Type B pancreatic cell (in vitro differentiated cells): ENCODE results near the gene CDC42BPA. TPM values are rescaled to one million over a fixed set of nuclear protein-coding genes. Genes with fewer than 3 reads are reported as not detected.

Experiments
- DNase-seq: peaks from one replicate; pipeline ENCODE4 v3.0.0; 2021; ENCODE audit warnings: mixed read lengths; ENCODE audit not compliant: unreplicated experiment; ENCODE audit errors: extremely low spot score
- H3K27ac Mint-ChIP-seq: 2 replicates; pipeline ENCODE4 v1.8.0; 2021; ENCODE audit warnings: mild to moderate bottlenecking, mixed read lengths
- H3K27me3 Mint-ChIP-seq: 2 replicates; pipeline ENCODE4 v1.8.0; 2021; ENCODE audit warnings: mixed read lengths
- H3K36me3 Mint-ChIP-seq: 2 replicates; pipeline ENCODE4 v1.8.0; 2021; ENCODE audit warnings: mixed read lengths
- H3K4me1 Mint-ChIP-seq: one replicate; pipeline ENCODE4 v1.8.0; 2021; ENCODE audit warnings: mixed read lengths; ENCODE audit not compliant: unreplicated experiment
- H3K4me3 Mint-ChIP-seq: 2 replicates; pipeline ENCODE4 v1.8.0; 2021; ENCODE audit warnings: mild to moderate bottlenecking, mixed read lengths
- H3K9me3 Mint-ChIP-seq: 2 replicates; pipeline ENCODE4 v1.8.0; 2021; ENCODE audit warnings: mixed read lengths
- total RNA-seq: library from RNA; stranded (reverse); gene quantifications from 2 replicates; pipeline ENCODE4 v1.2.1, GENCODE V29; 2021; ENCODE audit warnings: low replicate concordance
- TF ChIP-seq, protein P1 (sequence below): fragments of 200-600 bp; sonication (generic); conservative IDR thresholded peaks from 2 replicates; pipeline ENCODE4 v1.5.0; 2021; ENCODE audit warnings: antibody characterized with exemption, mild to moderate bottlenecking

CDC42BPA gene
- total RNA-seq, 1 donor from 2014 or later = 33.8 TPM

DNA sequence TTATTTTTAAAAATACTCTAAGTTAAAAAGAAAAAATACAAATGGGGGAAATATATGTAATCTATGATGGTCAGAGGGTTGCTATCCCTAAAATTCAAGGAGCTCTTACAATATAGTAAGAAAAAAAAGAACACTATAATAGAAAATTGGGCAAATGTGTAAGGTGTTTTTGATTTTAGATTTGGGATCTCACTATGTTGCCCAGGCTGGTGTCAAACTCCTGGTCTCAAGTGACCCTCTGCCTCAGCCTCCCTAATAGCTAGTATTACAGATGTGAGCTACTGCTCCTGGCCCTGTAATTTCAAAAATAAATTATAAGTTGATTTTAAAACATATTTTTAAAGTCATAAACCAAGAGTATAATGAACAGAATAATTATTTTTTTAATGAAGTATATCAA, 45.9 kb downstream of the CDC42BPA start:
- Mint-ChIP-seq H3K36me3 (peaks cover 3% of the 10 kb centered on the region), H3K27ac (no peak overlapping the region), H3K4me1 (no peaks in the 10 kb centered on the region), H3K9me3 (peaks cover 5% of the 10 kb centered on the region), H3K27me3 (no peaks in the 10 kb centered on the region), H3K4me3 (no peak overlapping the region)
- no peak for DNase-seq
- TF ChIP-seq, protein P1, sequence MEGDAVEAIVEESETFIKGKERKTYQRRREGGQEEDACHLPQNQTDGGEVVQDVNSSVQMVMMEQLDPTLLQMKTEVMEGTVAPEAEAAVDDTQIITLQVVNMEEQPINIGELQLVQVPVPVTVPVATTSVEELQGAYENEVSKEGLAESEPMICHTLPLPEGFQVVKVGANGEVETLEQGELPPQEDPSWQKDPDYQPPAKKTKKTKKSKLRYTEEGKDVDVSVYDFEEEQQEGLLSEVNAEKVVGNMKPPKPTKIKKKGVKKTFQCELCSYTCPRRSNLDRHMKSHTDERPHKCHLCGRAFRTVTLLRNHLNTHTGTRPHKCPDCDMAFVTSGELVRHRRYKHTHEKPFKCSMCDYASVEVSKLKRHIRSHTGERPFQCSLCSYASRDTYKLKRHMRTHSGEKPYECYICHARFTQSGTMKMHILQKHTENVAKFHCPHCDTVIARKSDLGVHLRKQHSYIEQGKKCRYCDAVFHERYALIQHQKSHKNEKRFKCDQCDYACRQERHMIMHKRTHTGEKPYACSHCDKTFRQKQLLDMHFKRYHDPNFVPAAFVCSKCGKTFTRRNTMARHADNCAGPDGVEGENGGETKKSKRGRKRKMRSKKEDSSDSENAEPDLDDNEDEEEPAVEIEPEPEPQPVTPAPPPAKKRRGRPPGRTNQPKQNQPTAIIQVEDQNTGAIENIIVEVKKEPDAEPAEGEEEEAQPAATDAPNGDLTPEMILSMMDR = no peak

DNA sequence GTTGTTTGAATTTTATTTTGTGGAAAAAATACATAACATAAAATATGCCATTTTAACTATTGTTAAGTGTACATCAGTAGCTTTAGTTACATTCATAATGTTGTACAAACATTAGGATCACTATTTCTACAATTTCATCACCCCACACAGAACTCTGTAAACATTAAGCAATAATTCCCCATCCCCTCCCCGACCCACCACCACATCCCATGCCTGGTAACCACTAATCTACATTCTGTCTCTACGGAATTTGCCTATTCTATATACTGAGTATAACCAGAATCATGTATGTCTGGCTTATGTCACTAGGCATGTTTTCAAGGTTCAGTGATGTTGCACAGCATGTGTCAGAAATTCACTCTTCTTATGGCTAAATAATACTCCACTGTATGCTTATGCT, 47.7 kb downstream of the CDC42BPA start:
- peaks cover 3% of the 10 kb centered on the region for H3K36me3 Mint-ChIP-seq
- H3K27me3 Mint-ChIP-seq = no peaks in the 10 kb centered on the region
- DNase-seq = no peak
- TF ChIP-seq, protein P1 = no peak
- H3K9me3 Mint-ChIP-seq = peaks cover 5% of the 10 kb centered on the region
- no peaks in the 10 kb centered on the region for H3K4me1 Mint-ChIP-seq
- no peak overlapping the region for H3K4me3 Mint-ChIP-seq
- H3K27ac Mint-ChIP-seq = no peak overlapping the region

DNA sequence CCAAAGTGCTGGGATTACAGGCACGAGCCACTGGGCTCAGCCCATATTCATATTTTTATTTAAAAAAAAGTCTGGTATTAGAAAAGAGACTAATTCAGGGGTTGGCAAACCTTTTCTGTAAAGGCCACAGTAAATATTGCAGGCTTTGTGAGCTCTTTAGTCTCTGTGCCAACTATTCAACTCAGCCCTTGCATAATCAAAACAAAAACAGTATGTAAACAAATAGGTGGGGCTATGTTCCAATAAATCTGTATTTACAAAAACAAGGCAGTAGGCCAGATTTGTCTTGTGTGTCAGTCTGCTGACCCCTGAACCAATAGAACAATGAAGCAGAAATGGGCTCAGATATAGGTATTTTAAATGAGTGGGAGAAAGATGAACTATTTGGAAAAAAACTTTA, 49.3 kb downstream of the CDC42BPA start:
- Mint-ChIP-seq H3K27me3 (no peaks in the 10 kb centered on the region), H3K4me3 (no peak overlapping the region), H3K4me1 (no peaks in the 10 kb centered on the region), H3K27ac (no peak overlapping the region), H3K9me3 (peaks cover 5% of the 10 kb centered on the region), H3K36me3 (no peaks in the 10 kb centered on the region)
- TF ChIP-seq, protein P1 = no peak
- no peak for DNase-seq

DNA sequence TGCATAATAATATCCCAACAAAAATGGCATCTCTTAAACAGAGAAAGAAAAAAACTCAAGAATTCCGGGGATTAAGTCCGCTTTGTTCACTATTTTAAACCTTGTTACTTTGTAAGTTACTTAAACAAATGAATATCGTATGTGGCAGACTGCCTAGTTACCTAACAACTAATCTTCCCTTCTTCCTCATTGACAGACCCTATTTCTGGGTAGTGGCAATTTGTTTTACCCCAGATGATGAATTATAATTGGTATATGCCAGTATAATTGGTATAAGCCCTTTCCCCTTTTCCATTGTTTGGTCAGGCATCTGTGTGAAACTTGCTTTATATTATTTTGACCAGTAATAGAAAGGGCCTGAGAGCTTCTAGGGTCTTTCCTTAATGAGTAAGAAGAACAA, 52.4 kb downstream of the CDC42BPA start:
- Mint-ChIP-seq H3K4me3 (no peak overlapping the region), H3K27me3 (no peaks in the 10 kb centered on the region), H3K36me3 (no peaks in the 10 kb centered on the region), H3K9me3 (no peaks in the 10 kb centered on the region), H3K27ac (no peak overlapping the region), H3K4me1 (no peaks in the 10 kb centered on the region)
- DNase-seq = no peak
- TF ChIP-seq, protein P1 = no peak

DNA sequence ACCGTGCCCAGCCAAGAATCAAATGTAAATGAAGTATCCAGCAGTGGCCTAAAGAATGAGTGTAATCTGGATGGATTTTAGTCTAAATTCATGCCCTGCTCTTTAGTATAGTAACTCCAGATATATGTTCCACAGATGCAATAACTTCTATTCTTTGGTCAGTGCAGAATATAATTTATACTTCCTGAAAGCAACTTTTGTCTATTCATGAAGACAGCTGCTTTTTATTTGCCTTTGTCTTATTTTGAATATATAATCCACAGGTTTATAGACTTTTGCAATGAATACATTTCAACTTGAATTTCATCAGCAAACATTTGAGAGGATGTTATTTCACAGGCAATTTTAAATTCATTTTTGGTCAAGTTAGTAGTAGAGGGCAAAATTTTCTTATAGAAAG, 54.4 kb downstream of the CDC42BPA start:
- no peaks in the 10 kb centered on the region for H3K9me3 Mint-ChIP-seq
- H3K36me3 Mint-ChIP-seq = no peaks in the 10 kb centered on the region
- TF ChIP-seq, protein P1 = no peak
- no peaks in the 10 kb centered on the region for H3K4me1 Mint-ChIP-seq
- H3K27ac Mint-ChIP-seq = no peak overlapping the region
- DNase-seq = no peak
- H3K4me3 Mint-ChIP-seq = no peak overlapping the region
- no peaks in the 10 kb centered on the region for H3K27me3 Mint-ChIP-seq

DNA sequence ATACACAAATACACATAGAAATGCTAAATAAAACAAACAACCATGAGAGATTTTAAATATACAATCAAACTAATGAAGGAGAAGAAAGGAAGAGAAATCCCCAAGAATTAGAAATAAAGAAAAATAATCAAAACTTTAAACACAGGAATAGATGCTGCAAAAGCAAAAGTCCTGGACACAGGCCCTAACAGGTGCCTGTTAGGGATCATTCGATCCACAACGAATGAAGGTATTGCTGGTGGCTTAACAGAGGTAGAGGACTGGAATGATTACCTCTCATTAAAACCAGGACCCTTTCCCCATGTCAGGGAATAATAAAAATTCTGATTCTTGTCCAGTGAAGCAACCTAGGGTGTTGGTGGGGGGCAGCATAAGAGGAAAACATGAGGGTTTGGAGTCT, 56.8 kb downstream of the CDC42BPA start:
- Mint-ChIP-seq H3K36me3 (no peaks in the 10 kb centered on the region), H3K27ac (no peak overlapping the region), H3K4me1 (no peaks in the 10 kb centered on the region), H3K4me3 (no peak overlapping the region), H3K27me3 (no peaks in the 10 kb centered on the region), H3K9me3 (no peaks in the 10 kb centered on the region)
- TF ChIP-seq, protein P1 = no peak
- DNase-seq = no peak
